ENCODE results near the gene PHF20. TPM values are rescaled to one million over a fixed set of nuclear protein-coding genes. Genes with fewer than 3 reads are reported as not detected.
"Not testable (repeated sequence)": the region's sequence is repeated elsewhere in the genome, so short reads cannot be mapped to it uniquely, and the experiment has no call there.

Gene PHF20
- total RNA-seq = 100 to 1,000 TPM in 1 of 2 donors, 10 to 100 TPM in 1; 59.8 to 108 TPM
- 76.1 TPM for polyA plus RNA-seq (ENCODE audit: insufficient read depth, low read depth, low replicate concordance)
- long read RNA-seq, donor 1, full-length matches to known transcripts = 6 of 14 reads
- long read RNA-seq, donor 1, partial matches to known transcripts = 8 of 14 reads
- long read RNA-seq, donor 1, other reads (novel, unspliced or antisense) = 0 of 14 reads
- long read RNA-seq, donor 2, partial matches to known transcripts = 0 of 2 reads
- long read RNA-seq, donor 2, other reads (novel, unspliced or antisense) = 0 of 2 reads

DNA sequence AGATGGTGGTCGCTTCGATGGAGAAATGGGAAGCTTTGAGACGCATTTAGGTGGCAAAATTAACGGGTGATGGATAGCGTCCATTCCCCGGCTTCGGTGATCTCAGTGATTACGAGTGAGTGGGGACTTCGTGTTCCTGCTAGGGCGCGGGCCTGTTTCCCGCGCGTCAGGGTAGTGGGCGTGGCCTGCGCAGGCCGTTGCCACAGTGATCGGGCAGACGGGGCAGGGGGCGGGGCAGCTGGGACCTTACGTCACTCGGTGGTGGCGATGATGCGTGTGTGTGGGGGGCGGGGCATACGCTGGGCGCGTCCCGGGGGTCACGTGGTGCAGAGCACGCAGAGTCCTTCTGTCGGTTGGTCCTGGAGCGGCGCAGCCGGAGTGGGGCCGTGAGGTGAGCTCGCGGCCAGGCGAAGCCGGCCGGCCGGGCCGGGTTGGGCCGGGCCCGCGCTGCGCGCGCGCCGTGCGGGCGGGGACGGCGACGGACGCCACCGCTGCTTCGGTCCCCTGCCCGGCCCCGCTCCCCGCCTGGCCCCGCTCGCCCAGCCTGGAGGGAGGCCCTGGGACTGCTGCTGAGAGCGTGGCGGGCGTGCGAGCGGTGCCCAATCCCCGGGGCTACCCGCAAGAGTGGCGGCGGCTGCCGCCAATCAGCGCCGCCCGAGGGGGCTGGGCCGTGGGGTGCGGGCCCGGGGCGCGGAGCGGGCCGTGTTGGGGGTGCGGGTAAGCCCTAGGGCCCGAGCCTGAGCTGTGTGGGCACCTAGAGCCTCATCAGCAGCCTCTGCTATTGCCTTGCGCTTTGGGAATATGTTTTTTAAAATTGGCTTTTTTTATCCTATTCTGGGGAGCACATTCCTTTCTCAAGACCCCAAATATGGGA, at the start of gene PHF20:
Gene PHF20, plus strand, starts transcription at position 327 of the 874 bp plus-strand sequence. CDS start 29,508 bp downstream, outside the sequence.
- Histone ChIP-seq H3K27me3 (no peaks in the 10 kb centered on the region), H3K27ac (peak within 1 kb of the TSS; percentile 93 to 96), H3K36me3 (ENCODE audit: low read depth, missing control alignments) (no peaks in the 10 kb centered on the region), H3K4me1 (peaks cover 46% of the 10 kb centered on the region), H3K4me3 (peak within 1 kb of the TSS; percentile 74 to 78), H3K9me3 (no peaks in the 10 kb centered on the region)
- 1 to 5% methylated on average over 22 to 87 of the region's 87 CpGs for WGBS, 2 donors
- peak; percentile 99 for DNase-seq
- TF ChIP-seq POLR2A (IDR thresholded peaks at IDR 0.05) = peak; percentile 69
- TF ChIP-seq, protein P1, sequence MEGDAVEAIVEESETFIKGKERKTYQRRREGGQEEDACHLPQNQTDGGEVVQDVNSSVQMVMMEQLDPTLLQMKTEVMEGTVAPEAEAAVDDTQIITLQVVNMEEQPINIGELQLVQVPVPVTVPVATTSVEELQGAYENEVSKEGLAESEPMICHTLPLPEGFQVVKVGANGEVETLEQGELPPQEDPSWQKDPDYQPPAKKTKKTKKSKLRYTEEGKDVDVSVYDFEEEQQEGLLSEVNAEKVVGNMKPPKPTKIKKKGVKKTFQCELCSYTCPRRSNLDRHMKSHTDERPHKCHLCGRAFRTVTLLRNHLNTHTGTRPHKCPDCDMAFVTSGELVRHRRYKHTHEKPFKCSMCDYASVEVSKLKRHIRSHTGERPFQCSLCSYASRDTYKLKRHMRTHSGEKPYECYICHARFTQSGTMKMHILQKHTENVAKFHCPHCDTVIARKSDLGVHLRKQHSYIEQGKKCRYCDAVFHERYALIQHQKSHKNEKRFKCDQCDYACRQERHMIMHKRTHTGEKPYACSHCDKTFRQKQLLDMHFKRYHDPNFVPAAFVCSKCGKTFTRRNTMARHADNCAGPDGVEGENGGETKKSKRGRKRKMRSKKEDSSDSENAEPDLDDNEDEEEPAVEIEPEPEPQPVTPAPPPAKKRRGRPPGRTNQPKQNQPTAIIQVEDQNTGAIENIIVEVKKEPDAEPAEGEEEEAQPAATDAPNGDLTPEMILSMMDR (IDR thresholded peaks at IDR 0.05) = peak in 1 of 3 experiments; percentile 43
- intact Hi-C loops (cut with DNase I; ENCODE audit: low total_unique reads) = no loop called here

DNA sequence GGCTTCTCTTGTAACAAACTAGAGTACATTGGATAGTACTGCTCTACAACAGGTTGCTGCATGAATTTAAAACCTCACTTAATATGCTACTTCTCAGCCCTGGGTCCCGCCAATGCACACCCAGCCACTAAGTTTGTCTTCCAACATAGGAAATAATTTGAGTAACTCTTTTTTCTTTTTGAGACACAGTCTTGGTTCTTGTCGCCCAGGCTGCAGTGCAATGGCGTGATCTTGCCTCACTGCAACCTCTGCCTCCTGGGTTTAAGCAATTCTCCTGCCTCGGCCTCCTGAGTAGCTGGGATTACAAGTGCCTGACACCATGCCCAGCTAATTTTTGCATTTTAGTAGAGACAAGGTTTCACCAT, 48.6 kb upstream of the PHF20 start:
- DNase-seq; H3K36me3 ChIP-seq (ENCODE audit: low read depth, missing control alignments); H3K4me3 ChIP-seq; H3K27ac ChIP-seq; H3K4me1 ChIP-seq; H3K9me3 ChIP-seq; intact Hi-C loops (cut with DNase I; ENCODE audit: low total_unique reads); H3K27me3 ChIP-seq: not testable (repeated sequence)
- 89 to 90% methylated on average over 4 of the region's 4 CpGs for WGBS, 2 donors

DNA sequence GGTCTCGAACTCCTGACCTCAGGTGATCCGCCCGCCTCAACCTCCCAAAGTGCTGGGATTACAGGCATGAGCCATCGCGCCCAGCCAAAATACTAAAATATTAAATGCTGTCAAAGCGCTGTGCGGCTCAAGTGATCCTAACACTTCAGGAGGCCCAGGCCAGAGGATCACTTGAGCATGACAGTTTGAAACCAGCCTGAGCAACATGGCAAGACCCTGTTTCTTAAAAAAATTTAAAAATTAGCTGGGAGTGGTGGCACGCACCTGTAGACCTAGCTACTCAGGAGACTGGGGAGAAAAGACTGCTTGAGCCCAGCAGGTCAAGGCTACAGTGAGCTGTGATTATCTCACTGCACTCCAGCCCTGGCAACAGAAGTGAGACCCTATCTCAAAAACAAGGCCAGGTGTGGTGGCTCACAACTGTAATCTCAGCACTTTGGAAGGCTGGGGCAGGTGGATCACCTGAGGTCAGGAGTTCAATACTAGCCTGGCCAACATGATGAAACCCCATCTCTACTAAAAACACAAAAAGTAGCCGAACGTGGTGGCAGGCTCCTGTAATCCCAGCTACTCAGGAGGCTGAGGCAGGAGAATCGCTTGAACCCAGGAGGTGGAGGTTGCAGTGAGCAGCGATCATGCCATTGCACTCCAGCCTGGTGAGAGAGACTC, 48.0 kb upstream of the PHF20 start:
- H3K27me3 ChIP-seq; H3K27ac ChIP-seq; H3K4me3 ChIP-seq; DNase-seq; intact Hi-C loops (cut with DNase I; ENCODE audit: low total_unique reads); H3K36me3 ChIP-seq (ENCODE audit: low read depth, missing control alignments); H3K4me1 ChIP-seq; H3K9me3 ChIP-seq: not testable (repeated sequence)
- WGBS, 2 donors = 91 to 94% methylated on average over 12 of the region's 12 CpGs

GRCh38 chr20:35724321-35725230, 47.2 kb upstream of the PHF20 start:
- Histone ChIP-seq H3K27me3 (no peaks in the 10 kb centered on the region), H3K4me1 (no peaks in the 10 kb centered on the region), H3K9me3 (no peaks in the 10 kb centered on the region), H3K4me3 (no peak overlapping the region), H3K27ac (no peak overlapping the region), H3K36me3 (ENCODE audit: low read depth, missing control alignments) (peaks cover 4% of the 10 kb centered on the region)
- TF ChIP-seq POLR2A (IDR thresholded peaks at IDR 0.05) = no peak
- TF ChIP-seq, protein P1 (IDR thresholded peaks at IDR 0.05) = no peak
- WGBS, 2 donors = 70 to 79% methylated on average over 13 of the region's 13 CpGs
- intact Hi-C loops (cut with DNase I; ENCODE audit: low total_unique reads) = no loop called here
- no peak for DNase-seq

DNA sequence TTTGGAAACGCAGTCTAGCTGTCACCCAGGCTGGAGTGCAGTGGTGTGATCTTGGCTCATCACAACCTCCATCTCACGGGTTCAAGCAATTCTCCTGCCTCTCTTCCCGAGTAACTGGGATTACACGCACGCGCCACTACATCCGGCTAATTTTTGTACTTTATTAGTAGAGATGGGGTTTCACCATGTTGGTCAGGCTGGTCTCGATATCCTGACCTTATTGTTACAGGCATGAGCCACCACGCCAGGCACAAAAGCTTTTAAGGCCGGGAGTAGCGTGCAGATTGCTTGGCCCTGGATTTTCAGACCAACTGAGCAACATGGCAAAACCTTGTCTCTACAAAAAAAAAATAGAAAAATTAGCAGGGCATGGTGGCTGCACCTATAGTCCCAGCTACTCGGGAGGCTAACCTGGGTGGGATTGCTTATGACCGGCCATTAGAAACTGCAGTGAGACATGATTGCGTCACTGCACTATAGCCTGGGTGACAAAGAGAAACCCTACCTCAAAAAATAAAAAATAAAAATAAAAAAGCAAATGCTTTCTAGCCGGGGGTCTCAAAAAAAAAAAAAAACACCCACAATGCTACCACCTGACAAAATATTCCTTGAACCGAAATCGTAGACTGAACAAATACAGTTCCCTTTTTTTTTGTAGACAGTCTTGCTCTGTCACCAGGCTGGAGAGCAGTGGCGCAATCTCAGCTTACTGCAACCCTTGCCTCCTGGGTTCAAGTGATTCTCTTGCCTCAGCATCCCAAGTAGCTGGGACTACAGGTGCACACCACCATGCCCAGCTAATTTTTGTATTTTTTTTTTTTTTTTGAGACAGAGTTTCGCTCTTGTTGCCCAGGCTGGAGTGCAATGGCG, 44.7 kb upstream of the PHF20 start:
- Histone ChIP-seq H3K4me1 (peaks cover 15% of the 10 kb centered on the region), H3K4me3 (no peak overlapping the region), H3K27ac (no peak overlapping the region), H3K9me3 (no peaks in the 10 kb centered on the region), H3K27me3 (no peaks in the 10 kb centered on the region), H3K36me3 (ENCODE audit: low read depth, missing control alignments) (peaks cover 4% of the 10 kb centered on the region)
- TF ChIP-seq, protein P1 (IDR thresholded peaks at IDR 0.05) = no peak
- no peak for TF ChIP-seq POLR2A (IDR thresholded peaks at IDR 0.05)
- DNase-seq = no peak
- 93 to 94% methylated on average over 20 of the region's 20 CpGs for WGBS, 2 donors
- intact Hi-C loops (cut with DNase I; ENCODE audit: low total_unique reads) = no loop called here
